Measurements from ENCODE around the gene SHMT1.

GRCh38 chr17:18315961-18316360, 47.4 kb downstream of the SHMT1 start:
- TF ChIP-seq CTCF (IDR thresholded peaks at IDR 0.05): no peak
- TF ChIP-seq ZFX (IDR thresholded peaks at IDR 0.05; ENCODE audit: borderline replicate concordance): no peak
